ENCODE measurements around the gene GINS1. TPM values are rescaled to one million over a fixed set of nuclear protein-coding genes. Genes with fewer than 3 reads are reported as not detected.

The GINS1 gene
- total and polyA plus RNA-seq, 2 of the 8 experiments (the other 6 are each of a cell fraction or from before 2014, with no cell fraction given), result 44.7 to 68.4 TPM

DNA sequence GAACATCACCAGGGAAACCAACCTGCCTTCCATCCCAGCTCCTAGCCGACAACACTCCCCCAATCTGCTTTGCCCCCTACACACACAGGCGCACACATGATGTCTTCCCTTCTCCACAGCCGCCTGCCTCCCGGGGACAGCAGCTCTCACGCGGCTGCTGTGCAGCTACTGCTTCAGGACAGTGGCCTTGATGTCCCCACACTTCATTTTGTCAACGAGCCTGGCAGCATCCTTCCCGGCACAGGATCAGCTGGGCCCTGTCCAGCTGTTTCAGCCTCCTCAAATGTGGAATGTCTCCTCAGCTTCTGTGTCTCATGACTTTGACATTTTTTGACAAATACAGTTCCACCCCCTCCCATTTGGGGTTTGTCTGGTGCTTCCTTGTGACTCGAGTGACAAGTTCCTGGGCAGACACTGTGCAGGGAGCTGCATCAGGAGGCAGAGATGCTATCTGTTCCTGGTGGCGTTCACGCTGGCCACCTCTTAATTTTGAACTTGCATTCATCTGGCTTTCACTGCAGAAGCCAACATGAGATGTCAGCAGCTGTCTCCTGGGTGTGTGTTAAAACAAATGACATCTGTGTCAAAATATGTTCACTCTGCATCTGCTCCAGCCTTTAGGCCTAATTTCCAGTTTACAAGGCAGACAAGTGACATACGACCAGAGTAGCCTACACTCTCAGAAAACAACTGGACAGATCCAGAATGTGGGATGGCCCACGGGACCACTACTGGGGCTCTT is 57.2 kb downstream of the GINS1 start (continued):
- TF ChIP-seq BACH1 (IDR thresholded peaks at IDR 0.05; ENCODE audit: low read length) (no peak), ASH2L (IDR thresholded peaks at IDR 0.05; ENCODE audit: low read length) (no peak), SP1 (IDR thresholded peaks at IDR 0.05; ENCODE audit: low read depth, low read length) (no peak), CEBPB (IDR thresholded peaks at IDR 0.05; ENCODE audit: low read depth, low read length) (no peak)
- TF ChIP-seq, protein P1, sequence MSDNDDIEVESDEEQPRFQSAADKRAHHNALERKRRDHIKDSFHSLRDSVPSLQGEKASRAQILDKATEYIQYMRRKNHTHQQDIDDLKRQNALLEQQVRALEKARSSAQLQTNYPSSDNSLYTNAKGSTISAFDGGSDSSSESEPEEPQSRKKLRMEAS (IDR thresholded peaks at IDR 0.05), result no peak

All from H1 (cell line).